ENCODE data around the gene SLC26A3.

DNA sequence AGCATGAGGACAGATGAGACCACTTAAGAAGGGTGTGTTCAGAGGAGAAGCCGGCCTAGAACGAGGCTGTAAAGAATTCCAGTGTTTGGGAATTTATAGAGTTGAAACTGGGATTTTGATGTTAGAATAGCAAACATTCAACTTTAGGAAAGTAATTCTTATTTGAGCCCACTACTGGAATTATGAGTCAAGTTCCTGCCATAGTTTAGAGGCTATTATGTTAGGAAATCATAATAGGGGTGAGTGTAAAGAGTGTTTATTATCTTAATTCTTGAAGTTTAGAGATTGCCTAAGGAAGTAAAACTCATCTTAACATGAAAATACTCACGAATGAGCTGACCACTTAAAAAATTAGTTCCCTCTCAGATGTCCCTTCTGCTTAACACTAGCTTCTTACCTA, 57.0 kb downstream of the SLC26A3 start:
- TF ChIP-seq, protein P1, sequence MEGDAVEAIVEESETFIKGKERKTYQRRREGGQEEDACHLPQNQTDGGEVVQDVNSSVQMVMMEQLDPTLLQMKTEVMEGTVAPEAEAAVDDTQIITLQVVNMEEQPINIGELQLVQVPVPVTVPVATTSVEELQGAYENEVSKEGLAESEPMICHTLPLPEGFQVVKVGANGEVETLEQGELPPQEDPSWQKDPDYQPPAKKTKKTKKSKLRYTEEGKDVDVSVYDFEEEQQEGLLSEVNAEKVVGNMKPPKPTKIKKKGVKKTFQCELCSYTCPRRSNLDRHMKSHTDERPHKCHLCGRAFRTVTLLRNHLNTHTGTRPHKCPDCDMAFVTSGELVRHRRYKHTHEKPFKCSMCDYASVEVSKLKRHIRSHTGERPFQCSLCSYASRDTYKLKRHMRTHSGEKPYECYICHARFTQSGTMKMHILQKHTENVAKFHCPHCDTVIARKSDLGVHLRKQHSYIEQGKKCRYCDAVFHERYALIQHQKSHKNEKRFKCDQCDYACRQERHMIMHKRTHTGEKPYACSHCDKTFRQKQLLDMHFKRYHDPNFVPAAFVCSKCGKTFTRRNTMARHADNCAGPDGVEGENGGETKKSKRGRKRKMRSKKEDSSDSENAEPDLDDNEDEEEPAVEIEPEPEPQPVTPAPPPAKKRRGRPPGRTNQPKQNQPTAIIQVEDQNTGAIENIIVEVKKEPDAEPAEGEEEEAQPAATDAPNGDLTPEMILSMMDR (conservative IDR thresholded peaks at IDR 0.05 in 1 of 2, IDR thresholded peaks at IDR 0.05 in 1 of 2; ENCODE audit: low read depth in 1 of 2, low read length in 2 of 2), result no peak
- TF ChIP-seq EZH2 (IDR thresholded peaks at IDR 0.05; ENCODE audit: low read length, missing control alignments), result no peak
